Stomach (tissue), 4 donors: ENCODE data around the gene C2CD4A.

Experiments
- POLR2A ChIP-seq, 4 donors: fragments of 450-650 bp; IDR thresholded peaks; one replicate each; pipeline ENCODE4 v1.6.1; 2016; ENCODE audit warnings: antibody characterized with exemption in 4 of 4, control low read depth in 2 of 4, mild to moderate bottlenecking in 1 of 4, moderate library complexity in 1 of 4
- POLR2AphosphoS5 ChIP-seq, 3 donors: sonication (generic); formaldehyde crosslinking; IDR thresholded peaks; one replicate each; pipeline ENCODE4 v1.6.1; 2016; ENCODE audit warnings: antibody characterized with exemption in 3 of 3
- TF ChIP-seq, protein P1 (sequence below), 7 experiments: fragments of 450-650 bp in 4 of 7; fragments of 200-600 bp in 3 of 7; sonication (generic) in 3 of 7; IDR thresholded peaks; one replicate each; pipeline ENCODE4 v1.5.1; 2016 to 2019; ENCODE audit warnings: antibody characterized with exemption in 7 of 7, control low read depth in 2 of 7, mild to moderate bottlenecking in 1 of 7

- TF ChIP-seq, protein P1, sequence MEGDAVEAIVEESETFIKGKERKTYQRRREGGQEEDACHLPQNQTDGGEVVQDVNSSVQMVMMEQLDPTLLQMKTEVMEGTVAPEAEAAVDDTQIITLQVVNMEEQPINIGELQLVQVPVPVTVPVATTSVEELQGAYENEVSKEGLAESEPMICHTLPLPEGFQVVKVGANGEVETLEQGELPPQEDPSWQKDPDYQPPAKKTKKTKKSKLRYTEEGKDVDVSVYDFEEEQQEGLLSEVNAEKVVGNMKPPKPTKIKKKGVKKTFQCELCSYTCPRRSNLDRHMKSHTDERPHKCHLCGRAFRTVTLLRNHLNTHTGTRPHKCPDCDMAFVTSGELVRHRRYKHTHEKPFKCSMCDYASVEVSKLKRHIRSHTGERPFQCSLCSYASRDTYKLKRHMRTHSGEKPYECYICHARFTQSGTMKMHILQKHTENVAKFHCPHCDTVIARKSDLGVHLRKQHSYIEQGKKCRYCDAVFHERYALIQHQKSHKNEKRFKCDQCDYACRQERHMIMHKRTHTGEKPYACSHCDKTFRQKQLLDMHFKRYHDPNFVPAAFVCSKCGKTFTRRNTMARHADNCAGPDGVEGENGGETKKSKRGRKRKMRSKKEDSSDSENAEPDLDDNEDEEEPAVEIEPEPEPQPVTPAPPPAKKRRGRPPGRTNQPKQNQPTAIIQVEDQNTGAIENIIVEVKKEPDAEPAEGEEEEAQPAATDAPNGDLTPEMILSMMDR (IDR thresholded peaks at IDR 0.05) = no peak
- no peak for TF ChIP-seq POLR2A (IDR thresholded peaks at IDR 0.05)
- TF ChIP-seq POLR2AphosphoS5 (IDR thresholded peaks at IDR 0.05) = no peak
Observed at GRCh38 chr15:62058327-62059028, 8.3 kb upstream of the C2CD4A start.
